ENCODE results near the gene IDS.
"Not testable (repeated sequence)": the region's sequence is repeated elsewhere in the genome, so short reads cannot be mapped to it uniquely, and the experiment has no call there.

Gene IDS

GRCh38 chrX:149526318-149527033, 21.4 kb upstream of the IDS start:
- DNase-seq, result not testable (repeated sequence)

DNA sequence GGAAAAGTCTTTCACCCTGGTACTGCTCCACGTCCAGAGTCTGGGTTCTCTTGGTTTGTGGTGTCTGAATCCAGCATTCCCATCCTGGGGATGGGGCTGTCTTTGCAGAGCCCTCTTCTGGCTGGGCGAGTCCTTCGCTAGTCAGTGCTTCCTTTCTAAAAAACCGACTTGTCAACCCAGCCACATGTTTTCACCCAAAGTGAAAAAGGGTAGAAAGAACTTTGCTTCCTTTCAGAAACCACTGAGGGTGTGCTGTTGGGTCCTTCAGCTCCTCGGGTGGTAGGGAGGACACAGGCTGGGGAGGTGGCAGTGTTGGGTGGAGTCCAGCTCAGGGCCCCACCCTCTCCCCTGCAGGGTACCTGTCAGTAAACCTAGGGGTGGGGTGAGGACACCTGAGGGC, 20.8 kb upstream of the IDS start:
- DNase-seq, result not testable (repeated sequence)

DNA sequence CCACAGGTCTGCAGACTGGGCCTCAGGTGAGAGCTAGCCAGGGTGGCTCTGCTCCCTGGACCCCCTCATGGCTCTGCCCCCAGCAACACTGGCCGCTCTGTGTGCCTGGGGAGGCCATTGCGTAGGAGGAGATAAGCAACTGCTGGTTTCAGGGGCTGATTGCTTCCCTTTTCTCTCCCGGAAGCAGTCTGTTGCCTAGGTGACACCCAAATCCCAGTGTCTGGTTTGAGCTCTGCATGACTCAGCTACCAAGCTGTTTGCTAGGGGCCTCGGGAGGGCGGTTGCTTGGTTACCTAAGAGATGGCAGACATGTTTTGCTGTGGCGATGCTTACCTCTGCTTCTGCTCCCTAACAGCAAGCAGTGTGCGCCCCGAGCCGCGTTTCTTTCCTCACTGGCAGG, 20.3 kb upstream of the IDS start:
- peak in 1 of 2 experiments; percentile 20 for DNase-seq

- DNase-seq, result no peak
These were observed 17.8 kb upstream of the IDS start for GRCh38 chrX:149522916-149523315.

DNA sequence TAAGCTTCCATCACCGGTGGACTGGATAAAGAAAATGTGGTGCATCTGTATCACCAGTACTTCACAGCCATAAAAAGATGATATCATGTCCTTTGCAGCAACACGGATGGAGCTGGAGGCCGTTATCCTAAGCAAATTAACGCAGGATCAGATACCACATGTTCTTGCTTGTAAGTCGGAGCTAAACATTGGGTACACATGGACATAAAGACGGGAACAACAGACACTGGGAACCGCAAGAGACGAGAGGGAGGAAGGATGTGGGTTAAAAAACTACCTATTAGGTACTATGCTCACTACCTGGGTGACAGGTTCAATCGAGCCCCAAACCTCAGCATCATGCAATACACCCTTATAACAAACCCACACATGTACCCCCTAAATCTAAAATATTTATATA, 16.3 kb upstream of the IDS start:
- DNase-seq, result no peak

DNA sequence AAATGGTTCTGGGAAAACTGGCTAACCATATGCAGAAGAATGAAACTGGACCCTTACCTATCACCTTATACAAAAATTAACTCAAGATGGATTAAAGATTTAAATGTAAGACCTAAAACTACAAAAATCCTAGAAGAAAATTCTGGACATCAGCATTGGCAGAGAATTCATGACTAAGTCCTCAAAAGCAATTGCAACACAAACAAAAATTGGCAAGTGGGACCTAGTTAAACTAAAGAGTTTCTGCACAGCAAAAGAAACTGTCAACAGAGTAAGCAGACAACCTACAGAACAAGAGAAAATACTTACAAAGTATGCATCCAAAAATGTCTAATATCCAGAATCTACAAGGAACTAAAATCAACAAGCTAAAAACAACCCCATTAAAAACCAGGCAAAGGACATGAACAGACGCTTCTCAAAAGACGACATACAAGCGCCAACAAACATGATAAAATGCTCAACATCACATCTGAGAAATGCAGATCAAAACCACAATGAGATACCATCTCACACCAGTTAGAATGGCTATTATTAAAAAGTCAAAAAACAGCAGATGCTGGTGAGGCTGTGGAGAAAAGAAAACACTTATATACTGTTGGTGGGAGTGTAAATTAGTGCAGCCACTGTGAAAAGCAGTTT, 15.7 kb upstream of the IDS start:
- not testable (repeated sequence) for DNase-seq

- no peak for DNase-seq
These were observed 13.1 kb upstream of the IDS start for GRCh38 chrX:149518236-149518635.

GRCh38 chrX:149517308-149517707, 12.2 kb upstream of the IDS start:
- DNase-seq, result no peak

- no peak for DNase-seq
These were observed 11.5 kb upstream of the IDS start for GRCh38 chrX:149516604-149517003.

GRCh38 chrX:149515954-149516602, 11.0 kb upstream of the IDS start:
- DNase-seq, result no peak

DNA sequence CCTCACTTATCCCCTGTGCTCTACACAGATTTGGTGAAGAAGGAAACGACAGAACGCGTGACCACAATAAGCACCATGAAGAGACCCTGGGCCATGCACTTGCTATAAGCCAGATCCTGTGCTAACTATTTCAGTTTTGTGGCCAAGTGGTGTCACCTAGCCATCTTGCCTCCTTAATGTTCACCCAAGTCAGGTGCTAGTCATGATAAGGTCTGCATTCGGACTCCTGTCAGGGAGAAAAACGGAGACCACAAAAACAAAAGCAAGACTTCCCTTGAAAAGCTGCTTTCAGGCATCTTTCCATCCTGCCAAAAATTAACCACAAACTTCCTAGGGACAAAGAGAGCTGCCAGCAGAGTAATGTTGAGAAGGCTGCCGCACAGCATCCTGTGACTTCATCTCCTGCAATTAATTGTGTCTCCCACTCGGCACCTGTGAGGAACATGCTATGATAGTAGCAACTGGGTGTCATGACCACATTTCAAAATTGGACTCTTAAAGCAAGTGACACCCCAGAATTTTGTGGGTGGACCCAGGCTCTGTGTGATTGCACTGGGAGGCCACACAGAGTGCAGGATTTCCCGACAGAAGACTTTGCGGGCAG, 8.8 kb upstream of the IDS start:
- DNase-seq, result no peak

DNA sequence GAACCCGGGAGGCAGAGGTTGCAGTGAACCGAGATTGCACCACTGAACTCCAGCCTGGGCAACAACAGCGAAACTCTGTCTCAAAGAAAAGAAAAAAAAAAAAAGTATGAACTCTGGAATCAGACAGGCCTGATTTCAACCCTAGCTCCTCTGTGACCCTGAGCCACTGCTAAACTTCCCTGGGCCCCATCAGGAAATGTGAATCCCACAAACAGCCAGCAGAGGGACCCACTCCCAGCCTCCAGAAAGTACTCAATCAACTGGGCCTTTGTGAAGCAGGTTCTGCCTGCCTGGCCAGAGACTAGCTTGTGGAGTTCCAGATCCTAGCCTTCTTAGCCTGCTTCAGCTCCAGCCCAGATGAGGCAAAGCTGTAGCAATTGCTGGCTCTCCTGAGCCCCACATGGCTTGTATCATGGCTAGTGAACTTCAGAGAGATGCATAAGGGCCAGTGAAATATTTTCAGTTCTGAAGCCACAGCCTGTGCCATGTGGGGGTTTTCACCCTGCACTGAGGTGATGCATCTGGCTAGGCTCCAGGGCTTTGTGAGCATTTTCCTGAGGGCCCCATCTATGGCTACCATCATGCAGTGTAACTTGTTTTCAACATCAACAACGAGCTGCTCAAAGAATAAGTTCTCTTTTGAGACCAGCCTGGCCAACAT, 7.2 kb upstream of the IDS start:
- peak; percentile 7 to 40 for DNase-seq

- DNase-seq, result no peak
These were observed 6.0 kb upstream of the IDS start for GRCh38 chrX:149511081-149511480.

GRCh38 chrX:149510386-149510785, 5.3 kb upstream of the IDS start:
- DNase-seq, result no peak

GRCh38 chrX:149508467-149508866, 3.4 kb upstream of the IDS start:
- no peak for DNase-seq

- no peak for DNase-seq
These were observed 1.2 kb upstream of the IDS start for GRCh38 chrX:149506349-149506748.

DNA sequence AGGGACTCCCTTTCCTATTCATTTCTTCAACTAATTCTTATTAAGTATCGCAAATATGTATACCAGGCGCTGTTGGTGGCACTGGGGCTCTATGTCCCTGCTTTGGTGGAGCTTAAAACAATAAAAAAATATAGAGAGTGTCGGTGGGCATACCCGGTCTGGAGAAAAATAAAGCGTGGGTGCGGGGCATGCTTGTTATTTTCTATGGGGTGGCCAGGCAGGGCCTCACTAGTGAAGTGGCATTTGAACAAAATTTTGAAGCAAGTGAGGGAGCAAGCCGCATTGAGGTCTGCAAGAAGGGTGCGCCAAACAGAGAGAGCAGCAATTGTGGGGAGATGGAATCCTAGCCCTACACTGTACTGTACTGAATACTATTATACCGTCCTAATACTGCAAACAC, 565 bp upstream of the IDS start:
- no peak for DNase-seq

DNA sequence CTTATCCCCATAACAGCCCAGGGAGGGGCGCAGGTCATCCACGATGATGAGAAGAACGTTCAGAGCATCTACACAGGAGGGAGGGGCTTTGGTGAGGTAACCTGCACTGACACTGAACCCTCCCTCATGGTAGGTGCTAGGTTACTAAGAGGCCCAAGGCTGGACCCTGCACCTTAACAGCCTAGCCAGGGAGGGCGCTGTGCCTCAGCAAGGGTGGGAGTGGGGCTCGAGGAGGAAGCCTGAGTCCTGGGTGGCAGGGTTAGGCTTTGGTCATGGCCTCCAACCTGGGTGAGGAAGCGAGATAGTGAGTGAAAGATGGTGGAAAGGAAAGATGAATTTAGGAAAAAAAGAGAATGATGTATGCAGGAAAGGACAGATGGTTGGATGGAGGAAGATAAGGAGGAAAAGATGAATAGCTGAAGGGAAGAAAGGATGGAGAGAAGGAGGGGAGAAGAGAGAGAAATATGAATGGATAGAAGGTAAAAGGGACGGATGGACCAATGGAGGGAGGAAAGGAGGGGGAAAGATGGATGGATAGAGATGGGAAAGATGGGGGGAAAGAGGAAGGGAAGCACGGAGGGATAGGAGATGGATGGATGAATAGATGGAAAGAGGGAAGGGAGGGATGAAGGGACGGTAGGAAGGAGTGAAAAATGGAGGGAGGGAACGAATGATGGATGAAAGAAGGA, 736 bp downstream of the IDS start:
- peak in 1 of 2 experiments; percentile 3 for DNase-seq

DNA sequence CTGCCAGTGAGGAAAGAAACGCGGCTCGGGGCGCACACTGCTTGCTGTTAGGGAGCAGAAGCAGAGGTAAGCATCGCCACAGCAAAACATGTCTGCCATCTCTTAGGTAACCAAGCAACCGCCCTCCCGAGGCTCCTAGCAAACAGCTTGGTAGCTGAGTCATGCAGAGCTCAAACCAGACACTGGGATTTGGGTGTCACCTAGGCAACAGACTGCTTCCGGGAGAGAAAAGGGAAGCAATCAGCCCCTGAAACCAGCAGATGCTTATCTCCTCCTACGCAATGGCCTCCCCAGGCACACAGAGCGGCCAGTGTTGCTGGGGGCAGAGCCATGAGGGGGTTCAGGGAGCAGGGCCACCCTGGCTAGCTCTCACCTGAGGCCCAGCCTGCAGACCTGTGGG, 1.7 kb downstream of the IDS start:
- DNase-seq, result peak in 1 of 2 experiments; percentile 7

DNA sequence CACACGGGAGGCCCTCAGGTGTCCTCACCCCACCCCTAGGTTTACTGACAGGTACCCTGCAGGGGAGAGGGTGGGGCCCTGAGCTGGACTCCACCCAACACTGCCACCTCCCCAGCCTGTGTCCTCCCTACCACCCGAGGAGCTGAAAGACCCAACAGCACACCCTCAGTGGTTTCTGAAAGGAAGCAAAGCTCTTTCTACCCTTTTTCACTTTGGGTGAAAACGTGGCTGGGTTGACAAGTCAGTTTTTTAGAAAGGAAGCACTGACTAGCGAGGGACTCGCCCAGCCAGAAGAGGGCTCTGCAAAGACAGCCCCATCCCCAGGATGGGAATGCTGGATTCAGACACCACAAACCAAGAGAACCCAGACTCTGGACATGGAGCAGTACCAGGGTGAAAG, 2.2 kb downstream of the IDS start:
- not testable (repeated sequence) for DNase-seq

DNA sequence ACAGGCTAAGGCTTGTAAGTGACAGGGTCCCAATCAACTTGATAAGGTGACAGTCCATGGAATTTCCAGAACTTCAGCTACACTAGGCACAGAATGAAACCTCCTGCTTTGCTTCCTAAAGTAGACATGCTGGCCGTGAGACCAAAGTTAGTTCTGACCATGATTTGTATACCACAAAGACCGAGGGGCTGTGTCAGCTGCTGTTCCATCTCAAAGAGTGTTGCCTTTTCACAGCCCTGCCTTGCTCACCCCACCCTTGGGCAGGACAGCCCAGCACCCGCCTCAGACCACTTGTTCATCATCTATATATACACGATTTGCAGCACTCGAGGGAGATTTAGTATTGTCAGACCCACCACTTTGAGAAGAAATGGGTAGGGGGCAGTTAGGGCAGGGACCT, 5.3 kb downstream of the IDS start:
- no peak for DNase-seq

DNA sequence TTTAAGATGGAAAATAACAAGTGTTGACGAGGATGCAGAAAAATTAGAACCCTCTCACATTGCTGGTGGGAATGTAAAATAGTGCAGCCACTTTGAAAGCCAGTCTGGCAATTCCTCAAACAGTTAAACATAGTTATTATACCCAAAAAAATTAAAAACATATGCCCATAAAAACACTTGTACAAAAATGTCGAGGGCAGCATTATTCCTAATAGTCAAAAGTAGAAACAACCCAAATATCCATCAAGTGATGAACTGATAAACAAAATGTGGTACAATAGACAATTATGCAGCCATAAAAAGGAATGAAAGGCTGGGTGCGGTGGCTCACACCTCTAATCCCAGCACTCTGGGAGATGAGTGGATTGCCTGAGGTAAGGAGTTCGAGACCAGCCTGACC, 6.3 kb downstream of the IDS start:
- no peak for DNase-seq

- no peak for DNase-seq
These were observed 7.5 kb downstream of the IDS start for GRCh38 chrX:149497626-149498025.
